ENCODE measurements around the gene LCK.

- TF ChIP-seq POLR2AphosphoS5 (IDR thresholded peaks at IDR 0.05) = no peak
- no peak for TF ChIP-seq POLR2A (IDR thresholded peaks at IDR 0.05)
- TF ChIP-seq CTCF (IDR thresholded peaks at IDR 0.05) = no peak
- TF ChIP-seq EP300 (IDR thresholded peaks at IDR 0.05) = no peak
These were observed 53.0 kb downstream of the LCK start for GRCh38 chr1:32303997-32304622.
